HG03060 (cell line): ENCODE data around the gene TRPM6.

ENCODE experiments used
- ATAC-seq: cut with Tn5 transposase; IDR thresholded peaks from one replicate; pipeline ENCODE4 v1.9.1; 2021; ENCODE audit warnings: low read depth, moderate number of reproducible peaks; ENCODE audit not compliant: unreplicated experiment

TRPM6 gene

GRCh38 chr9:74726581-74726980 lies 161.1 kb downstream of the TRPM6 start:
- ATAC-seq, result no peak

GRCh38 chr9:74724317-74724716 lies 163.4 kb downstream of the TRPM6 start:
- ATAC-seq, result no peak

GRCh38 chr9:74721696-74722660 lies 165.7 kb downstream of the TRPM6 start:
- ATAC-seq, result no peak

- ATAC-seq, result no peak
These were observed 168.4 kb downstream of the TRPM6 start for GRCh38 chr9:74719306-74719705.

- ATAC-seq, result no peak
These were observed 169.0 kb downstream of the TRPM6 start for GRCh38 chr9:74718709-74719108.

- no peak for ATAC-seq
These were observed 176.4 kb downstream of the TRPM6 start for GRCh38 chr9:74711341-74711740.

GRCh38 chr9:74697535-74697934 lies 190.2 kb downstream of the TRPM6 start:
- no peak for ATAC-seq

- ATAC-seq, result no peak
These were observed 191.2 kb downstream of the TRPM6 start for GRCh38 chr9:74696520-74696919.

GRCh38 chr9:74691058-74691457 lies 196.7 kb downstream of the TRPM6 start:
- no peak for ATAC-seq

GRCh38 chr9:74683322-74683721 lies 204.4 kb downstream of the TRPM6 start:
- no peak for ATAC-seq

- ATAC-seq, result no peak
These were observed 205.8 kb downstream of the TRPM6 start for GRCh38 chr9:74681906-74682305.

GRCh38 chr9:74674077-74674476 lies 213.6 kb downstream of the TRPM6 start:
- no peak for ATAC-seq
